ENCODE results near the gene DTX4.

DTX4 gene

DNA sequence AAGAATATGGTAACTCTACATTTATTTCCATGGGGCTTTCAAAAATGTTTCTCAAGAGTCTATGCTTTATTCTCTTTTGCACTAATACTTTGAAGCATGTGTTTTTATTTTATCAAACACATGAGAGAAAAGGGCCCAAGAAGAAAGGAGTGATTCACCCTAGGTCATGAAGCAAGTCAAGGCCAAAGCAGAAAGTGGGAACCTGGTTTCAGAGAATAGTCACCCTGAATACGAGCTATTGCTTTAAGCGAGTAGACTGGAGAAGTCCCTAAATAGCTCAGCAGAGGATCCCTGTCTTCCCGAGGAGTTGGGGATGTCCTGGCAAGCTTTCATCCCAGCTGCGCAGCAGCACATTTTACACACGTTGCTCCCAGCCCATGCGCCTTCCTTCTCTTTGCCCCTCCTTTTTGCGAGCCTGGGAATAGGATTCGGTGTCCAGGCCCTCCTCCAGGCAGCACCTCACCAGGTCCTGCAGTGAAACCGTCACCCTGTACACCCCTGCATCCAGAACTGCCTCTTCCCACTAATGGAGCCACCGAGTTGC lies 21.7 kb downstream of the DTX4 start:
- H3K27me3 ChIP-seq (ENCODE audit: control insufficient read depth, insufficient read depth, low read length): no peaks in the 10 kb centered on the region
- no peaks in the 10 kb centered on the region; the same call in 1 of the 2 replicates for H3K4me1 ChIP-seq (ENCODE audit: control insufficient read depth, insufficient read depth, low read length)
- no peak overlapping the region for H3K27ac ChIP-seq (ENCODE audit: low read depth, low read length)
- peaks cover 84% of the 10 kb centered on the region for H3K36me3 ChIP-seq (ENCODE audit: control insufficient read depth, insufficient read depth, low read length)
- H3K9ac ChIP-seq (ENCODE audit: low read length): no peak overlapping the region
- H3K4me3 ChIP-seq (ENCODE audit: low read depth, low read length): no peak overlapping the region
- peaks cover 4% of the 10 kb centered on the region; the same call in 1 of the 2 replicates for H3K9me3 ChIP-seq (ENCODE audit: control insufficient read depth, insufficient read depth, low read depth, low read length)

DNA sequence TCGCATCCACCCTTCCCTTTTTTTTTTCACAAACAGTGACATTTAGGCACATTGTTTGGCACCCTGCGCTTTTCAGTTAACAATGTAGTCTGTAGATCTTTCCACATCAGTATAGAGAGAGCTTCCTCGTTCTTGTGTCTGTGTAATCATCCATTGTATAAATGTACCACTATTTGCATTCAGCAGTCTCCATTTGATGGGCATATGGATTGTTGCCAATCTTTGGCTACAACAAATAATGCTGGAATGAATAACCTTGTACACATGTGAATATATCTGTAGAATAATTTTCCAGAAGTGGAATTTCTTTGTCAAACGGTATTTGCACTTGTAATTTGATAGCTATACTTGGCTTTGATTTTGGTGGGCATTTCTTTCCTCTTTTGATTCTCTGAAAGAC lies 23.7 kb downstream of the DTX4 start:
- Histone ChIP-seq H3K4me1 (ENCODE audit: control insufficient read depth, insufficient read depth, low read length) (no peaks in the 10 kb centered on the region), H3K36me3 (ENCODE audit: control insufficient read depth, insufficient read depth, low read length) (peaks cover 79% of the 10 kb centered on the region), H3K4me3 (ENCODE audit: low read depth, low read length) (no peak overlapping the region), H3K27ac (ENCODE audit: low read depth, low read length) (no peak overlapping the region), H3K9ac (ENCODE audit: low read length) (no peak overlapping the region), H3K27me3 (ENCODE audit: control insufficient read depth, insufficient read depth, low read length) (no peaks in the 10 kb centered on the region), H3K9me3 (ENCODE audit: control insufficient read depth, insufficient read depth, low read depth, low read length) (peaks cover 4% of the 10 kb centered on the region; the same call in 1 of the 2 replicates)

DNA sequence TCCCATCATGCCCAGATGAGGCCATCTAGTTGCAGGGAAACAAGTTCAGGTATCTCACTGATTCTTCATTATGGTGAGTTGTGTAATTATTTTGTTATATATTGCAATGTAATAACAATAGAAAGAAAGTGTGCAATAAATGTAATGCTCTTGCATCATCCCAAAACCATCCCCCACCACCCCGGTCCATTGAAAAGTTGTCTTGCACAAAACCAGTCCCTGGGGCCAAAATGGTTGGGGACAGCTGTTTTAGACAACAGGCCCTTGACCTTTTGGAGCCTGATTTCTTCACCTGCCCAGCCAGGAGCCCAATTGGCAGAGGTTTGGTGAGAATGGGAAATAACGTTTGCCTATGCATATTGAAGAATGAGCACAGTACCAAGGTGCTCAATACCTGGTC lies 24.8 kb downstream of the DTX4 start:
- peaks cover 4% of the 10 kb centered on the region; the same call in 1 of the 2 replicates for H3K9me3 ChIP-seq (ENCODE audit: control insufficient read depth, insufficient read depth, low read depth, low read length)
- no peak overlapping the region for H3K27ac ChIP-seq (ENCODE audit: low read depth, low read length)
- H3K4me3 ChIP-seq (ENCODE audit: low read depth, low read length): no peak overlapping the region
- H3K36me3 ChIP-seq (ENCODE audit: control insufficient read depth, insufficient read depth, low read length): peaks cover 70% of the 10 kb centered on the region
- H3K9ac ChIP-seq (ENCODE audit: low read length): no peak overlapping the region
- H3K27me3 ChIP-seq (ENCODE audit: control insufficient read depth, insufficient read depth, low read length): no peaks in the 10 kb centered on the region
- H3K4me1 ChIP-seq (ENCODE audit: control insufficient read depth, insufficient read depth, low read length): no peaks in the 10 kb centered on the region

DNA sequence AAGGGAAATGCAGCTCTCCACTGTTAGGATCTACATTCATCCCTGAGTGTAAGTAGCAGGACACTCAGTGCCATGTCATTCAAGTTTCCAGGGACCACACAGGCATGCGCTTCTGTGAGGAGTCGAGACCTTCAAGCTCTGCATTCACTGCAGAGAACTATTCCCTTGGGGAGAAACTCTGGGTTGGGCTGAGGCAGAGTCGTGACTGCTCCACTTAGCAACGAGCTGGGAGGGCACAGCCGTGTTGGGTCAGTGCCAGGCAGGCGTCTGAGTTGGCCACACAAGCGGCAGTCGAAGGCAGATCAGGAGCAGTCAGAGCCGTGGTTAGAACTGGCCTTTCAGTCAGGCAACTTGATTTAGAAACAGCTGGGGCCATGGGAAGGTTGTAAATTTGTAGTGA lies 26.1 kb downstream of the DTX4 start:
- Histone ChIP-seq H3K9ac (ENCODE audit: low read length) (no peak overlapping the region), H3K27me3 (ENCODE audit: control insufficient read depth, insufficient read depth, low read length) (no peaks in the 10 kb centered on the region), H3K4me3 (ENCODE audit: low read depth, low read length) (no peak overlapping the region), H3K4me1 (ENCODE audit: control insufficient read depth, insufficient read depth, low read length) (no peaks in the 10 kb centered on the region), H3K27ac (ENCODE audit: low read depth, low read length) (no peak overlapping the region), H3K9me3 (ENCODE audit: control insufficient read depth, insufficient read depth, low read depth, low read length) (peaks cover 4% of the 10 kb centered on the region; the same call in 1 of the 2 replicates), H3K36me3 (ENCODE audit: control insufficient read depth, insufficient read depth, low read length) (peaks cover 62% of the 10 kb centered on the region)

DNA sequence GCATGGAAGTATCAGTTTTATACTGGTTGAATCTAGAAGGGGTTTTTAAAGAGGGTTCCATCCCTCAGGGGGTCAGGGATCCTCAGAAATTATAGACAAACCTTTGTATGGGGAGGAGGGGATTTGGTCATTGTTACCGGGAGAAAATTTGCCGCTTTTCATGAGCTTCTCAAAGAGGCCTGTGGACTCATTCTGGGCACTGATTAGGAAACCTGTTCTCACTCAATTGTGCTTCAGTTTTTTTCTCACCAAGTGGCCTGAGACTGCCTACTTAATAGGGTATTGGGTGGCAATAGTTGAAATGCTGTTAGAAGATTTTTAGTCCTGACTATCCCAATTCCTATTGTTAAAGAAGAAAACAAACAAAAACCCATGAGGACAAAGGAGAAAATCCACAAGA lies 26.8 kb downstream of the DTX4 start:
- Histone ChIP-seq H3K4me3 (ENCODE audit: low read depth, low read length) (no peak overlapping the region), H3K9me3 (ENCODE audit: control insufficient read depth, insufficient read depth, low read depth, low read length) (peaks cover 4% of the 10 kb centered on the region; the same call in 1 of the 2 replicates), H3K27ac (ENCODE audit: low read depth, low read length) (no peak overlapping the region), H3K36me3 (ENCODE audit: control insufficient read depth, insufficient read depth, low read length) (peaks cover 56% of the 10 kb centered on the region), H3K27me3 (ENCODE audit: control insufficient read depth, insufficient read depth, low read length) (no peaks in the 10 kb centered on the region), H3K4me1 (ENCODE audit: control insufficient read depth, insufficient read depth, low read length) (no peaks in the 10 kb centered on the region), H3K9ac (ENCODE audit: low read length) (no peak overlapping the region)

DNA sequence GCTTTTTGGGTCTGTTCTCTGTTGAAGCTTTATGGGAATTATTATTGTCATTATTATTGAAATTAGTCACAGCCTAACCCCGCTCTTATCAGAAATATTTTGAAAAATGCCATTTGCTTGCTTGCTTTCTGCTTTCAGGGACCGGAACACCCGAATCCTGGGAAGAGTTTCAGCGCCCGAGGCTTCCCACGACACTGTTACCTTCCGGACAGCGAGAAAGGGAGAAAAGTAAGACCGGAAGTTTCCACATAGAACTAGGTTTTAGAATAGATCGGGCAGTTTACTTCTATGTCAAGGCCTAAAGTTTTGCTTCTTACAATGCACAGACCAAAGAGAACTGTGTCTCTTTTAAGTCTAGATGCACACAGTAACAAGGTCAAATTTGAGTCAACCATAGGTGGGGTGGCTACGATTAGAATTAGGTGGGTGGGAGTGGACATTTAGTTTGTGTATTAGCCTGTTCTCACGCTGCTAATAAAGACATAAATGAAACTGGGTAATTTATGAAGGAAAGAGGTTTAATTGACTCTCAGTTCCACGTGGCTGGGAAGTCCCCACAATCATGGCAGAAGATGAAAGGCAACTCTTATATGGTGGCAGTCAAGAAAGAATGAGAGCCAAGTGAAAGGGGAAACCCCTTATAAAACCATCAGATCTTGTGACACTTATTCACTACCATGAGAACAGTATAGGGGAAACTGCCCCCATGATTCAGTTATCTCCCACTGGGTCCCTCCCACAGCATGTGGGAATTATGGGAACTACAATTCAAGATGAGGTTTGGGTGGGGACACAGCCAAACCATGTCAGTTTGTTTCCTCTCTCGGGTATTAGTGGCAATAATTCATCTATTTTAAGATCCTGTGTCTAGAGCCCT lies 27.9 kb downstream of the DTX4 start:
- Histone ChIP-seq H3K4me3 (ENCODE audit: low read depth, low read length) (no peak overlapping the region), H3K27me3 (ENCODE audit: control insufficient read depth, insufficient read depth, low read length) (no peaks in the 10 kb centered on the region), H3K9ac (ENCODE audit: low read length) (no peak overlapping the region), H3K36me3 (ENCODE audit: control insufficient read depth, insufficient read depth, low read length) (peaks cover 57% of the 10 kb centered on the region), H3K9me3 (ENCODE audit: control insufficient read depth, insufficient read depth, low read depth, low read length) (peaks cover 4% of the 10 kb centered on the region; the same call in 1 of the 2 replicates), H3K27ac (ENCODE audit: low read depth, low read length) (no peak overlapping the region), H3K4me1 (ENCODE audit: control insufficient read depth, insufficient read depth, low read length) (no peaks in the 10 kb centered on the region)

DNA sequence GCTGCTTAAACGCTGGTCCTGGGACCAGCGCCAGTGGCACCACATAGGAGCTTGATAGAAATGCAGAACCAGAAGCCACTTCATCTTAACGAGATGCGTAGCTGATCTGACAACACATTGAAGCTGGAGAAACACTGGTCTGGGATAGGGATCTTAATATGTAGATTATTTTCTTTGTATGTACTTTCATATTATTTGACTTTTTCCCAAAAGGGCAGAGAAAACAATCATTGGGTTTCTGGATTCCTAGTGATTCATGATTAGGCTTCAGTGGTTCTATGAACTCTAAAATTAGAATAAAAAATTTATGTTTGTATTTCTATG lies 28.5 kb downstream of the DTX4 start:
- Histone ChIP-seq H3K4me3 (ENCODE audit: low read depth, low read length) (no peak overlapping the region), H3K9ac (ENCODE audit: low read length) (no peak overlapping the region), H3K4me1 (ENCODE audit: control insufficient read depth, insufficient read depth, low read length) (no peaks in the 10 kb centered on the region), H3K27me3 (ENCODE audit: control insufficient read depth, insufficient read depth, low read length) (no peaks in the 10 kb centered on the region), H3K9me3 (ENCODE audit: control insufficient read depth, insufficient read depth, low read depth, low read length) (peaks cover 4% of the 10 kb centered on the region; the same call in 1 of the 2 replicates), H3K27ac (ENCODE audit: low read depth, low read length) (no peak overlapping the region), H3K36me3 (ENCODE audit: control insufficient read depth, insufficient read depth, low read length) (peaks cover 57% of the 10 kb centered on the region)

DNA sequence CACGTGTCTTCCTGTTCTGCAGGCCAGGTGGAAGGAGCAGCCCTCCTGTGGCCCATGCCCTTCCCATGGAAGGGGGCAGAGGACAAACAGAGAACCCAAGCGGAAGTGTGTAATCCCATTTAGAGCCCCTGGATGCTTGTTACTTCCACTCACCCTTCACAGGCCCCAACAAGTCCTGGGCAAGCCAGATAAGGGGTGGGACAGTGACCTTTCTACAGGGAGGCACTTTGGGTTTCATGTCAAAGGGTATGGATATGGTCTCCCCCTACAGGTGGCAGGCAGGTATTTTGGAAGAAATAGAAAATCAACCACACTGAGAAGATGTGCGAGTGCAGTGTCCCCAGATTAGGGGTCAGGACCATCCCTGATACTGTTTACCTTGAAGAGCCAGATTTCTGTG lies 29.4 kb downstream of the DTX4 start:
- Histone ChIP-seq H3K27me3 (ENCODE audit: control insufficient read depth, insufficient read depth, low read length) (no peaks in the 10 kb centered on the region), H3K36me3 (ENCODE audit: control insufficient read depth, insufficient read depth, low read length) (peaks cover 51% of the 10 kb centered on the region), H3K27ac (ENCODE audit: low read depth, low read length) (no peak overlapping the region), H3K9ac (ENCODE audit: low read length) (no peak overlapping the region), H3K9me3 (ENCODE audit: control insufficient read depth, insufficient read depth, low read depth, low read length) (peaks cover 4% of the 10 kb centered on the region; the same call in 1 of the 2 replicates), H3K4me1 (ENCODE audit: control insufficient read depth, insufficient read depth, low read length) (no peaks in the 10 kb centered on the region), H3K4me3 (ENCODE audit: low read depth, low read length) (no peak overlapping the region)

DNA sequence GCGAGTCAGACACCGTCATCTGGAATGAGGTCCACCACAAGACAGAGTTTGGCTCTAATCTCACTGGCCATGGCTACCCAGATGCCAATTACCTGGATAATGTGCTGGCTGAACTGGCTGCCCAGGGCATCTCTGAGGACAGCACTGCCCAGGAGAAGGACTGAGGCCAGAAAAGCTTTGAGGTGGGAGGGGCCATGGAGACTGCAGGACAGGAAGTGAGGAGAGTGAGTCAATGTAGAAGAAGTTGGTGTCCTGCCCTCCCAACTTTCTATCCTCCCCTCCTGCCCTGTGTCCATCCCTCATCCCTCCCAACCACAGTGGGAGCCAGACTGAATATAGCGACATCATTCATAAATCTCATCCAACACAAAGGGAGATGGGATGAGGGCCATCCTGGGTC lies 32.8 kb downstream of the DTX4 start:
- no peak overlapping the region for H3K4me3 ChIP-seq (ENCODE audit: low read depth, low read length)
- no peaks in the 10 kb centered on the region for H3K27me3 ChIP-seq (ENCODE audit: control insufficient read depth, insufficient read depth, low read length)
- no peak overlapping the region for H3K27ac ChIP-seq (ENCODE audit: low read depth, low read length)
- no peak overlapping the region for H3K9ac ChIP-seq (ENCODE audit: low read length)
- no peaks in the 10 kb centered on the region for H3K9me3 ChIP-seq (ENCODE audit: control insufficient read depth, insufficient read depth, low read depth, low read length)
- no peaks in the 10 kb centered on the region; the same call in 1 of the 2 replicates for H3K4me1 ChIP-seq (ENCODE audit: control insufficient read depth, insufficient read depth, low read length)
- H3K36me3 ChIP-seq (ENCODE audit: control insufficient read depth, insufficient read depth, low read length): peaks cover 28% of the 10 kb centered on the region

DNA sequence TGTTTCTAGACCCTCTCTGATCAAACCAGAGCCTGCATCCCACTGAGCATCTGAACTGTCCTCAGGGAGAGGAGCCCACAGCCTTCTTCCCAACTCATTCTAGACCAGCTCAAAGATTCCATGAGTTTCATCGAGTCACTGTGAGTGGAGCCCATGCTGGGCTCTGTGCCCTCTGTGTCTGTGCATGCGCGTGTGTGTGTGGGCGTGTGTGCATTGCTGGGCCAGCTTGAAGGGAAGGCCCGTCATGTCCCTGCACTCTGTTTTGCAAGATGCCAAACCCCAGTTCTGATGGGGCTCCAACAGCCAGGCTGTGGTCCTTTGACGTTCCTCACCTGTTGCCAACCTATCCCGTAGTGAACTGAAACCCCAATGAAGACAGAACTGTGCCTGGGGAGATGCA lies 33.7 kb downstream of the DTX4 start:
- peaks cover 24% of the 10 kb centered on the region for H3K36me3 ChIP-seq (ENCODE audit: control insufficient read depth, insufficient read depth, low read length)
- H3K4me3 ChIP-seq (ENCODE audit: low read depth, low read length): no peak overlapping the region
- H3K27ac ChIP-seq (ENCODE audit: low read depth, low read length): no peak overlapping the region
- no peak overlapping the region for H3K9ac ChIP-seq (ENCODE audit: low read length)
- H3K9me3 ChIP-seq (ENCODE audit: control insufficient read depth, insufficient read depth, low read depth, low read length): no peaks in the 10 kb centered on the region
- no peaks in the 10 kb centered on the region; the same call in 1 of the 2 replicates for H3K4me1 ChIP-seq (ENCODE audit: control insufficient read depth, insufficient read depth, low read length)
- no peaks in the 10 kb centered on the region for H3K27me3 ChIP-seq (ENCODE audit: control insufficient read depth, insufficient read depth, low read length)

DNA sequence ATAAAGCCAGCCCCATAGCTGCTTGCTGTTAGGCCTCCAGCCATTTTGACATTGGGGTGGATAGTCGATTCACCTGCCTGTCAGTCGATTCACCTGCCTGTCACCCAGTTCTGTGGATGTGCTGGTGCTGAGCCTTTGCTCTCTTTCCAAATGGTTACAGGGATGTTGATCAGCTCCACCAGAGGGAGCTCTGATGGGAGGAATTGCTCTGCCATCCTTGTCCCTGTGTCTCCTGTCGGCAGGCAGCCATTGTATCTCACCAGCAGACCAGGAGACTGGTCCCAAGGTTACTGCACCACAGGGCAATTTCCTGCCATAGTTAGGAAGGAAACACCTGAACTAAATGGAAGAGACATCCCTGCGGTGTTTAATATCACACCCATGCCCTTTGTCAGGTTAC lies 34.7 kb downstream of the DTX4 start:
- Histone ChIP-seq H3K4me3 (ENCODE audit: low read depth, low read length) (no peak overlapping the region), H3K9ac (ENCODE audit: low read length) (no peak overlapping the region), H3K27me3 (ENCODE audit: control insufficient read depth, insufficient read depth, low read length) (no peaks in the 10 kb centered on the region), H3K36me3 (ENCODE audit: control insufficient read depth, insufficient read depth, low read length) (peaks cover 22% of the 10 kb centered on the region), H3K27ac (ENCODE audit: low read depth, low read length) (no peak overlapping the region), H3K4me1 (ENCODE audit: control insufficient read depth, insufficient read depth, low read length) (no peaks in the 10 kb centered on the region; the same call in 1 of the 2 replicates), H3K9me3 (ENCODE audit: control insufficient read depth, insufficient read depth, low read depth, low read length) (no peaks in the 10 kb centered on the region)

All from HUES6 (cell line).